ENCODE data around the gene ZNF660. TPM values are rescaled to one million over a fixed set of nuclear protein-coding genes. Genes with fewer than 3 reads are reported as not detected.

The ZNF660 gene
- total and polyA plus RNA-seq, 7 donors, result 0.60 to 4.9 (median 2.8) TPM; not detected in 1

DNA sequence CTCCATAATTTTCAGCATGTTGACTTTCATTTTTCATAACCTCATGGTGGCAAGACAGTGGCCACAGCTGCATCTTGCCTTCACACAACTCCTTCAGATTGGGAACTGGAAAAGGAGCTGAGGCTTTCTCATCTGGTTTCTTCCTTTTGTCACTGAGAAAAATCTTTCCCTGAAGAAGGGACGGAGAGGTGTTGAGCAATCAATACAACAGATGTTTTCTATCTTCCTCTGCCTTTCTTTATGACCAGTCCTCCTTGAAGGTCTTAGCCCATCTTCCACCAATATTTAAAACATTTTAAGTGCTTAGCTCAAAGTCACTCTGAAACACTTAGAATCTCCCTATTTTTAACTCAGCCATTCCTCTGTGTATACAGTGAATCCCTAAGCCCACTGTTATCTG lies 11.9 kb downstream of the ZNF660 start:
- 85 to 88% methylated on average over 1 of the region's 1 CpG for WGBS, 2 donors
- no peaks in the 10 kb centered on the region for H3K27me3 ChIP-seq
- DNase-seq, result no peak
- no peak for TF ChIP-seq POLR2AphosphoS5 (IDR thresholded peaks at IDR 0.05)
- TF ChIP-seq POLR2A (IDR thresholded peaks at IDR 0.05), result no peak
- TF ChIP-seq CTCF (IDR thresholded peaks at IDR 0.05), result no peak
- no peak for TF ChIP-seq EP300 (IDR thresholded peaks at IDR 0.05)
- peaks cover 0 to 45% (median 17%) of the 10 kb centered on the region in 4 donors for H3K36me3 ChIP-seq
- peaks cover 0 to 22% (median 18%) of the 10 kb centered on the region in 4 donors for H3K9me3 ChIP-seq
- intact Hi-C loops (cut with DNase I), result no loop called here
- no peak overlapping the region for H3K27ac ChIP-seq
- H3K4me3 ChIP-seq, result no peak overlapping the region
- no peaks in the 10 kb centered on the region for H3K4me1 ChIP-seq

GRCh38 chr3:44601749-44602148 lies 17.0 kb downstream of the ZNF660 start:
- no peak for DNase-seq
- Histone ChIP-seq H3K4me1 (no peaks in the 10 kb centered on the region), H3K27ac (no peak overlapping the region), H3K27me3 (no peaks in the 10 kb centered on the region), H3K36me3 (peaks cover 0 to 5% (median 2%) of the 10 kb centered on the region in 4 donors), H3K4me3 (no peak overlapping the region), H3K9me3 (no peaks in the 10 kb centered on the region)
- WGBS, 2 donors, result 96 to 98% methylated on average over 2 of the region's 2 CpGs
- no peak for TF ChIP-seq POLR2AphosphoS5 (IDR thresholded peaks at IDR 0.05)
- TF ChIP-seq POLR2A (IDR thresholded peaks at IDR 0.05), result no peak
- no peak for TF ChIP-seq EP300 (IDR thresholded peaks at IDR 0.05)
- TF ChIP-seq CTCF (IDR thresholded peaks at IDR 0.05), result no peak
- intact Hi-C loops (cut with DNase I), result no loop called here

- intact Hi-C loops (cut with DNase I), result loop anchor here (2.0 kb wide), 1 partner anchor 26 kb away; no protein-coding TSS in a partner anchor
- no peaks in the 10 kb centered on the region for H3K27me3 ChIP-seq
- no peaks in the 10 kb centered on the region for H3K9me3 ChIP-seq
- H3K36me3 ChIP-seq, result no peaks in the 10 kb centered on the region
- H3K4me1 ChIP-seq, result no peaks in the 10 kb centered on the region
- H3K4me3 ChIP-seq, result no peak overlapping the region
- no peak for TF ChIP-seq POLR2AphosphoS5 (IDR thresholded peaks at IDR 0.05)
- no peak for TF ChIP-seq POLR2A (IDR thresholded peaks at IDR 0.05)
- no peak for TF ChIP-seq EP300 (IDR thresholded peaks at IDR 0.05)
- TF ChIP-seq CTCF (IDR thresholded peaks at IDR 0.05), result no peak
- no peak for DNase-seq
- H3K27ac ChIP-seq, result no peak overlapping the region
These were observed 27.9 kb downstream of the ZNF660 start for GRCh38 chr3:44612678-44613077.

DNA sequence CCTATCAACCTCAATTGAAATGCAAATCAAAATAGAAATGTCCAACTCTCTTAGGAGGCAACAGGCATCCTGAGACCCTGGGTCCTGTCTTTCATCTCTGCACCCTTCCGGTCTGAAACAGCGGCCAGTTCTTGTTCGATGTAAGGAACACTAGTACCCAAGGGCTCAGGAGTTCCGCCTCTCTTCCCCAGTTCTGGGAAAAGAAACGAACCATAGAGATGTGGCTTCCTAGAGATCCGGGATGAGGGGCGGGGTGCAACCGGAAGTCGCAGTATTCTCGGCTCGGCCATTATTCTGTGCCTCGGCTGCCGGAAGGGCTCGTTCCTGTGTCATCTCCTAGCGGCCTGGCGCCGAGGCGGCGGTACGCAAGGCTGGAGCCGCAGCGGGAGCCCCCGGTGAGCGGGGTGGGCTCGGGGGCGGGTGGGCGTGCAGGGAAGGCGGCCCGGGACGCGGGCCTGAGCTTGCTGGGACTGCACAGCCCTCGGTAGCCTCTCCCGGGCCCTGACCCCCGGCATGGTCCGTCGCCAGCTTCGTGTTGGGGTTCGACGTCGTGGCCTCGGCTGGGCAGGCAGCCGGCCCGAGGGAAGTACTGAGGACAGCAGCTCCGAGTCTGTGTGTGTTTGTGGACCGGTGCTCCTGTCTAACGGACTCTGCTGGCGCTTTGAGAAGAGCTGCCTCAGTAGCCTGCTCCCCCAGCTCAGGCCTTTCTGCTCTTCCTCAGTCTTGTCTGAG lies 40.2 kb downstream of the ZNF660 start, which contains the start of gene ZNF197:
ZNF197 (plus strand) TSS at position 288 of the 732 bp plus-strand sequence. CDS start 4,119 bp downstream, outside the sequence.
- DNase-seq, result peak; percentile 93
- Histone ChIP-seq H3K4me1 (peaks cover 0 to 34% (median 27%) of the 10 kb centered on the region in 4 donors), H3K36me3 (peaks cover 0 to 7% (median 0%) of the 10 kb centered on the region in 4 donors), H3K27me3 (no peaks in the 10 kb centered on the region), H3K9me3 (no peaks in the 10 kb centered on the region), H3K27ac (peak within 1 kb of the TSS; percentile 89 to 93 (median 90)), H3K4me3 (peak within 1 kb of the TSS; percentile 67 to 89 (median 80))
- intact Hi-C loops (cut with DNase I), result loop anchor here (2.0 kb wide), 3 partner anchors 60 to 286 kb away; partner anchors contain the start of gene TCAIM
- peak; percentile 36 to 80 (median 64) for TF ChIP-seq POLR2AphosphoS5 (IDR thresholded peaks at IDR 0.05)
- no peak for TF ChIP-seq EP300 (IDR thresholded peaks at IDR 0.05)
- 0 to 1% methylated on average over 47 of the region's 47 CpGs for WGBS, 2 donors

- Histone ChIP-seq H3K4me1 (peaks cover 0 to 34% (median 27%) of the 10 kb centered on the region in 4 donors), H3K4me3 (no peak overlapping the region), H3K36me3 (peaks cover 3 to 45% (median 16%) of the 10 kb centered on the region in 4 donors), H3K9me3 (no peaks in the 10 kb centered on the region), H3K27me3 (no peaks in the 10 kb centered on the region), H3K27ac (no peak overlapping the region)
- TF ChIP-seq EP300 (IDR thresholded peaks at IDR 0.05) (no peak), POLR2A (IDR thresholded peaks at IDR 0.05) (no peak), POLR2AphosphoS5 (IDR thresholded peaks at IDR 0.05) (no peak), CTCF (IDR thresholded peaks at IDR 0.05) (no peak)
- WGBS, 2 donors, result 92 to 95% methylated on average over 2 of the region's 2 CpGs
- intact Hi-C loops (cut with DNase I), result no loop called here
- DNase-seq, result no peak
These were observed 44.0 kb downstream of the ZNF660 start for GRCh38 chr3:44628716-44629115.

Data from sigmoid colon (tissue), 7 donors.